GM23338 (cell line): Measurements from ENCODE around the gene MBLAC1. TPM values are rescaled to one million over a fixed set of nuclear protein-coding genes. Genes with fewer than 3 reads are reported as not detected.

Source experiments
- ATAC-seq: fragments of 200-7000 bp; cut with Tn5 transposase; 3 replicates; pipeline ENCODE4 v1.9.1; 2020
- DNase-seq: peaks from one replicate; pipeline ENCODE4 v3.0.0-alpha.2; 2015; ENCODE audit warnings: low spot score
- H2AFZ ChIP-seq: fragments of 200-600 bp; sonication (generic); 2 replicates; pipeline ENCODE4 v1.8.0; 2016; ENCODE audit warnings: antibody characterized with exemption, mild to moderate bottlenecking, moderate library complexity
- H3F3A ChIP-seq: fragments of 200-600 bp; sonication (generic); replicated peaks from 2 replicates; pipeline ENCODE4 v1.8.0; 2017; ENCODE audit warnings: antibody characterized with exemption, mixed run types, low read depth
- H3K27ac ChIP-seq: fragments of 200-600 bp; sonication (generic); 2 replicates; pipeline ENCODE4 v1.6.1; 2016; ENCODE audit warnings: low read depth
- H3K27me3 ChIP-seq: fragments of 200-600 bp; sonication (generic); 2 replicates; pipeline ENCODE4 v1.8.0; 2016; ENCODE audit warnings: mild to moderate bottlenecking, mixed run types, moderate library complexity; ENCODE audit not compliant: insufficient read depth
- H3K36me3 ChIP-seq: fragments of 200-600 bp; sonication (generic); 2 replicates; pipeline ENCODE4 v1.8.0; 2016; ENCODE audit warnings: mild to moderate bottlenecking; ENCODE audit not compliant: insufficient read depth
- H3K4me1 ChIP-seq: fragments of 200-600 bp; sonication (generic); 2 replicates; pipeline ENCODE4 v1.8.0; 2016; ENCODE audit warnings: mild to moderate bottlenecking, moderate library complexity; ENCODE audit not compliant: insufficient read depth
- H3K4me2 ChIP-seq: fragments of 200-600 bp; sonication (generic); 2 replicates; pipeline ENCODE4 v1.7.1; 2017; ENCODE audit warnings: mixed run types
- H3K4me3 ChIP-seq: fragments of 200-600 bp; sonication (generic); 2 replicates; pipeline ENCODE4 v1.6.1; 2016; ENCODE audit warnings: mixed run types
- H3K79me2 ChIP-seq: fragments of 200-600 bp; sonication (generic); replicated peaks from 2 replicates; pipeline ENCODE4 v1.8.0; 2017; ENCODE audit warnings: mild to moderate bottlenecking; ENCODE audit not compliant: insufficient read depth
- H3K9me2 ChIP-seq: fragments of 200-600 bp; sonication (generic); 2 replicates; pipeline ENCODE4 v1.8.0; 2017; ENCODE audit not compliant: insufficient read depth
- H4K20me1 ChIP-seq: fragments of 200-600 bp; sonication (generic); replicated peaks from 2 replicates; pipeline ENCODE4 v1.8.0; 2017; ENCODE audit warnings: mild to moderate bottlenecking; ENCODE audit not compliant: insufficient read depth
- H3K27ac Mint-ChIP-seq: 2 replicates; pipeline ENCODE4 v1.8.0; 2020; ENCODE audit warnings: inconsistent platforms, mild to moderate bottlenecking, moderate library complexity, mixed read lengths
- H3K27me3 Mint-ChIP-seq: 3 replicates; pipeline ENCODE4 v1.8.0; 2022; ENCODE audit warnings: low read depth, mild to moderate bottlenecking, moderate library complexity, mixed read lengths, inconsistent platforms; ENCODE audit not compliant: insufficient read depth, poor library complexity
- H3K36me3 Mint-ChIP-seq: 3 replicates; pipeline ENCODE4 v1.8.0; 2021; ENCODE audit warnings: low read depth, mild to moderate bottlenecking, inconsistent platforms, moderate library complexity, mixed read lengths
- H3K4me1 Mint-ChIP-seq: 3 replicates; pipeline ENCODE4 v1.8.0; 2020; ENCODE audit warnings: mild to moderate bottlenecking, inconsistent platforms, mixed read lengths
- H3K4me3 Mint-ChIP-seq: 3 replicates; pipeline ENCODE4 v1.8.0; 2021; ENCODE audit warnings: moderate library complexity, mild to moderate bottlenecking, inconsistent platforms, mixed read lengths
- H3K9me3 Mint-ChIP-seq: 3 replicates; pipeline ENCODE4 v1.8.0; 2020; ENCODE audit warnings: moderate library complexity, mild to moderate bottlenecking, inconsistent platforms, mixed read lengths
- CREB1 ChIP-seq: fragments of 250-450 bp; sonication (Bioruptor Pico); IDR thresholded peaks from 2 replicates; pipeline ENCODE4 v1.5.0; 2020; ENCODE audit warnings: low read depth, mild to moderate bottlenecking, moderate library complexity
- CTCF ChIP-seq, 2 experiments: fragments of 200-600 bp in 1 of 2; sonication (generic) in 1 of 2; conservative IDR thresholded peaks; 2 replicates each; pipeline versions ENCODE4 v1.5.1 to v1.6.1; 2016 to 2017; ENCODE audit warnings: antibody characterized with exemption in 2 of 2, low read depth in 2 of 2, mild to moderate bottlenecking in 2 of 2, moderate library complexity in 1 of 2
- ETS1 ChIP-seq: IDR thresholded peaks from 2 replicates; pipeline ENCODE4 v1.6.1; 2016; ENCODE audit warnings: antibody characterized with exemption
- POLR2AphosphoS5 ChIP-seq: IDR thresholded peaks from 2 replicates; pipeline ENCODE4 v1.6.1; 2016; ENCODE audit warnings: antibody characterized with exemption, low read depth
- ZNF114 ChIP-seq: fragments of 250-450 bp; sonication (Bioruptor Pico); IDR thresholded peaks from 2 replicates; pipeline ENCODE4 v1.5.0; 2020; ENCODE audit warnings: mild to moderate bottlenecking, moderate library complexity
- ZNF462 ChIP-seq: fragments of 250-450 bp; sonication (Bioruptor Pico); IDR thresholded peaks from 2 replicates; pipeline ENCODE4 v1.5.0; 2020; ENCODE audit warnings: mild to moderate bottlenecking, moderate library complexity
- polyA plus RNA-seq: library from polyadenylated mRNA; unstranded; fragments of >200 nt; fragmentation: Nextera tagmentation; extraction: Ambion mirVana; gene quantifications from 2 replicates; pipeline ENCODE4 v1.2.1, GENCODE V29; 2016
- total RNA-seq: library from RNA; depleted of rRNA; stranded (reverse); fragments of >200 nt; shearing (Covaris generic); gene quantifications from 2 replicates; pipeline ENCODE4 v1.2.3, GENCODE V29; 2014

Gene MBLAC1
- total and polyA plus RNA-seq, 2 experiments from 2014 or later = 2.7 to 5.7 TPM

GRCh38 chr7:100091411-100092181 lies 35.2 kb upstream of the MBLAC1 start:
- Histone ChIP-seq H3K79me2 (peaks cover 15% of the 10 kb centered on the region), H2AFZ (no peak overlapping the region), H3K36me3 (peaks cover 45% of the 10 kb centered on the region), H3K4me1 (peaks cover 6% of the 10 kb centered on the region), H3K9me2 (no peaks in the 10 kb centered on the region), H3K4me2 (no peak overlapping the region), H3F3A (peaks cover 79% of the 10 kb centered on the region), H4K20me1 (peaks cover 34% of the 10 kb centered on the region), H3K4me3 (no peak overlapping the region), H3K27ac (peak overlapping the region; percentile 88), H3K27me3 (no peaks in the 10 kb centered on the region)
- peak overlapping the region; percentile 93; the same call in 1 of the 3 replicates for H3K4me3 Mint-ChIP-seq
- TF ChIP-seq POLR2AphosphoS5 (peak; percentile 45), CTCF (conservative IDR thresholded peaks at IDR 0.05; ENCODE audit: low read depth in 2 of 2) (peak; percentile 4 to 40; a peak in 2 of 4 replicates), ETS1 (no peak)
- peaks cover 23% of the 10 kb centered on the region for H3K4me1 Mint-ChIP-seq
- H3K27ac Mint-ChIP-seq = peak overlapping the region; percentile 15; the same call in 1 of the 2 replicates
- peaks cover 65% of the 10 kb centered on the region for H3K36me3 Mint-ChIP-seq
- H3K9me3 Mint-ChIP-seq = no peaks in the 10 kb centered on the region
- ATAC-seq (peak; percentile 33), DNase-seq (peak; percentile 74)
- H3K27me3 Mint-ChIP-seq = peaks cover 40% of the 10 kb centered on the region

- H3K27me3 ChIP-seq = no peaks in the 10 kb centered on the region
- Mint-ChIP-seq H3K27me3 (peaks cover 40% of the 10 kb centered on the region), H3K4me1 (peaks cover 29% of the 10 kb centered on the region), H3K9me3 (peaks cover 5% of the 10 kb centered on the region; the same call in 2 of the 3 replicates), H3K4me3 (no peak overlapping the region), H3K36me3 (peaks cover 79% of the 10 kb centered on the region), H3K27ac (peak overlapping the region; percentile 45; the same call in 1 of the 2 replicates)
- no peak overlapping the region for H3K4me3 ChIP-seq
- peaks cover 6% of the 10 kb centered on the region for H3K4me1 ChIP-seq
- no peak overlapping the region for H3K4me2 ChIP-seq
- peaks cover 29% of the 10 kb centered on the region for H3K79me2 ChIP-seq
- peaks cover 88% of the 10 kb centered on the region for H3F3A ChIP-seq
- no peak overlapping the region for H2AFZ ChIP-seq
- peaks cover 47% of the 10 kb centered on the region for H4K20me1 ChIP-seq
- DNase-seq = no peak
- H3K36me3 ChIP-seq = peaks cover 59% of the 10 kb centered on the region
- H3K9me2 ChIP-seq = no peaks in the 10 kb centered on the region
- no peak for ATAC-seq
- H3K27ac ChIP-seq = peak overlapping the region; percentile 1
- TF ChIP-seq ZNF114 (CRISPR knock-in tag) = no peak
- no peak for TF ChIP-seq CTCF (conservative IDR thresholded peaks at IDR 0.05; ENCODE audit: low read depth in 2 of 2)
- no peak for TF ChIP-seq CREB1 (CRISPR knock-in tag)
- no peak for TF ChIP-seq ETS1
- TF ChIP-seq ZNF462 (CRISPR knock-in tag) = no peak
Measured at GRCh38 chr7:100093054-100093453, 33.7 kb upstream of the MBLAC1 start.
